ENCODE measurements around the gene ADAM8.

Gene ADAM8

DNA sequence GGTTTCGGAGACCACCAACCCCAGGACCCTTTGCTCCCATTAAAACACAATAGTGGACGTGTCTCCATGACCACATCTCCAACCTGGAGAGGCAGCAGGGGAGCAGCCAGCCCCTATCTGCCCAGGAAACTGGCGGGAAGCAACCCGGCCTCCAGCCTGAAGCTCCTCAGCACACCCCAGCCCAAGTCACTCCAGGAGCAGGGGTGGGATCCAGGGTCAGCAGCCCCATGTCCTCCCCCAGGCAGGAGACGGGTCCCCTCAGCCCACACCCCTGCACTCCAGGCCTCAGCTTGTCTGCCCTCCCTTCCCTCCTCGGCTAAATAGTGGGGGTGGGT is 601 bp downstream of the ADAM8 start:
- Histone ChIP-seq H3K9ac (ENCODE audit: low read length) (peak overlapping the region; percentile 56), H3K27ac (ENCODE audit: low read depth, low read length) (no peak overlapping the region), H3K4me3 (ENCODE audit: low read length) (peak overlapping the region; percentile 59), H3K27me3 (ENCODE audit: control insufficient read depth, insufficient read depth, low read length) (peaks cover 11% of the 10 kb centered on the region), H3K36me3 (ENCODE audit: control insufficient read depth, insufficient read depth, low read length) (peaks cover 5% of the 10 kb centered on the region), H3K4me1 (ENCODE audit: control insufficient read depth, insufficient read depth, low read length) (no peaks in the 10 kb centered on the region)

DNA sequence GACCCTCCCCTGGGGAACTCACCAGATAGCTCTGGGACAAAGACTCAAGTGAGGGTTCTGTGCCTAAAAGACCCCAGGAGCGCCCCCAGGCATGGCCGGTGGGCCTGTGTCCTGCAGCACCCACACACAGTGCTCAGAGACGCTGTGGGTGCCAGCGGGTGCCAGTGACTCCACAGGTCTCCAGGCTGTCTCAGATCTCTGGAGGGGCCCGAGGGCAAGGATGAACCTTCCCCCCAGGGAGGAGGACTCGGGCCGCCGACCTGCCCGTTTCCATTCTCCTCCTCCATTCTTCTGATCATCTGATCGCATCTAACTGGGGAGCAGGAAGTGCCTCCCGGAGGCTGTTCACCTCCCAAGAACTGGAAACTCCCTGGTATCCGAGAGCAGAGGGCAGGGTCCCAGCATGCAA is 980 bp downstream of the ADAM8 start:
- H3K9ac ChIP-seq (ENCODE audit: low read length): peak overlapping the region; percentile 56
- no peaks in the 10 kb centered on the region for H3K4me1 ChIP-seq (ENCODE audit: control insufficient read depth, insufficient read depth, low read length)

GRCh38 chr10:133274751-133275683 is 1.7 kb downstream of the ADAM8 start:
- Histone ChIP-seq H3K4me3 (ENCODE audit: low read length) (peak overlapping the region; percentile 59), H3K36me3 (ENCODE audit: control insufficient read depth, insufficient read depth, low read length) (peaks cover under 1% of the 10 kb centered on the region), H3K27ac (ENCODE audit: low read depth, low read length) (no peak overlapping the region)

More for the DNA sequence above, 980 bp downstream of the ADAM8 start:
- Histone ChIP-seq H3K27me3 (ENCODE audit: control insufficient read depth, insufficient read depth, low read length) (peaks cover 11% of the 10 kb centered on the region), H3K27ac (ENCODE audit: low read depth, low read length) (no peak overlapping the region), H3K4me3 (ENCODE audit: low read length) (peak overlapping the region; percentile 59), H3K36me3 (ENCODE audit: control insufficient read depth, insufficient read depth, low read length) (peaks cover 5% of the 10 kb centered on the region)

GRCh38 chr10:133273534-133274143 is 3.0 kb downstream of the ADAM8 start:
- no peak overlapping the region for H3K4me3 ChIP-seq (ENCODE audit: low read length)
- H3K9ac ChIP-seq (ENCODE audit: low read length): no peak overlapping the region
- no peaks in the 10 kb centered on the region for H3K4me1 ChIP-seq (ENCODE audit: control insufficient read depth, insufficient read depth, low read length)
- no peak overlapping the region for H3K27ac ChIP-seq (ENCODE audit: low read depth, low read length)
- no peaks in the 10 kb centered on the region for H3K36me3 ChIP-seq (ENCODE audit: control insufficient read depth, insufficient read depth, low read length)
- H3K27me3 ChIP-seq (ENCODE audit: control insufficient read depth, insufficient read depth, low read length): peaks cover 11% of the 10 kb centered on the region

More at GRCh38 chr10:133274751-133275683, 1.7 kb downstream of the ADAM8 start:
- peaks cover 11% of the 10 kb centered on the region for H3K27me3 ChIP-seq (ENCODE audit: control insufficient read depth, insufficient read depth, low read length)
- no peaks in the 10 kb centered on the region for H3K4me1 ChIP-seq (ENCODE audit: control insufficient read depth, insufficient read depth, low read length)
- no peak overlapping the region for H3K9ac ChIP-seq (ENCODE audit: low read length)

DNA sequence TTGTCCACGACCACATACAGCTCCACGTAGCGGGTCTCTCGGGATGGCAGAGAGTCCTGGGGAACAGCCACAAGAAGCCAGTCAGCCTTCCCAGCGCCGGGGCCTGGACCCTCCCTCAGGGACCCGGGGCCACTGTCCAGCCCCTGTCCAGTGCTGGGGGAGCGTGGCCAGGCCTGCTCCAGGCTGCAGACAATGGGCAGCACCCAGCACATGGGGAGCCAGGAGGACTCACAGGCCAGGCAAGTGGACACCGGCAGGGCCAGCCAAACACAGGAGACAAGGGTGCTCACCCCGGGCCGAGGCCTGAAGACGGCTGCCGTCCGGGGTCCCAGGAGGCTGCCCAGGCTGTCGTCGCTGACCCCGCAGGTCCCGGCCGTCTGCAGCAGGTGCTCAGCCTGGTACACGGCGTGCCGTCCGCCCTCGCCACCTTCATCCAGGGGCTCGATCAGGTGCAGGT is 3.7 kb downstream of the ADAM8 start:
- Histone ChIP-seq H3K36me3 (ENCODE audit: control insufficient read depth, insufficient read depth, low read length) (no peaks in the 10 kb centered on the region), H3K9ac (ENCODE audit: low read length) (no peak overlapping the region), H3K27me3 (ENCODE audit: control insufficient read depth, insufficient read depth, low read length) (peaks cover 11% of the 10 kb centered on the region), H3K4me3 (ENCODE audit: low read length) (no peak overlapping the region), H3K4me1 (ENCODE audit: control insufficient read depth, insufficient read depth, low read length) (no peaks in the 10 kb centered on the region), H3K27ac (ENCODE audit: low read depth, low read length) (no peak overlapping the region)

DNA sequence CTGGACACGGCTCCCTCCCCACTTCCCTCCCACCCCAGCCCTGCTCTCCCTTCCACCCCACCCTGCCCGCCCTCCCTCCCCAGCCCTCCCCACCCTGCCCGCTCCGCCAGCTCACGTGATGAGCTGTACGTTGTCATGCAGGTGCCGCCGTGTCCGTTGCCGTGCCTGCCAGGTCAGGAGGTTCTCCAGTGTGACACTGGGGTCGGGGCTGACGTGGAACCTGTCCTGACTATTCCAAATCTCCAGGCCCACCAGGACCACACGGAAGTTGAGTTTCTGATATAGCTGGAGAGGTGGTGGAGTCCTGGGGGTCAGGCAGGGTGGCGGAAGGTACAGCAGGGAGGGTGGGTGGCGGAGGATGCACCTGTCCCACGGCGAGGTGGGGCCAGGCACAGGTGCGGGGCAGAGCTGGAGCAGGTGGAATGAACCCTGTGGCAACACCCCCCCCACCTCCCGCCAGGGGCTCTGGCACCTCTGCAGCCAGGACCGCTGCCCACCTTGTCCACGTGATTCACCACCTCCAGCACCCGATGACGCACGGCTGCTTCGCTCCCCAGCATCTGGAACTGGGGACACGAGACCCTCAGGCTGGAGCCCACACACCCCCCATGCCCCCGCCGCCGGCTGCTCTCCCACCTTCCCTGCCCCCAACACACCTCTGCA is 4.2 kb downstream of the ADAM8 start:
- Histone ChIP-seq H3K9ac (ENCODE audit: low read length) (no peak overlapping the region), H3K36me3 (ENCODE audit: control insufficient read depth, insufficient read depth, low read length) (no peaks in the 10 kb centered on the region), H3K4me1 (ENCODE audit: control insufficient read depth, insufficient read depth, low read length) (no peaks in the 10 kb centered on the region), H3K27me3 (ENCODE audit: control insufficient read depth, insufficient read depth, low read length) (peaks cover 11% of the 10 kb centered on the region), H3K27ac (ENCODE audit: low read depth, low read length) (no peak overlapping the region), H3K4me3 (ENCODE audit: low read length) (no peak overlapping the region)

DNA sequence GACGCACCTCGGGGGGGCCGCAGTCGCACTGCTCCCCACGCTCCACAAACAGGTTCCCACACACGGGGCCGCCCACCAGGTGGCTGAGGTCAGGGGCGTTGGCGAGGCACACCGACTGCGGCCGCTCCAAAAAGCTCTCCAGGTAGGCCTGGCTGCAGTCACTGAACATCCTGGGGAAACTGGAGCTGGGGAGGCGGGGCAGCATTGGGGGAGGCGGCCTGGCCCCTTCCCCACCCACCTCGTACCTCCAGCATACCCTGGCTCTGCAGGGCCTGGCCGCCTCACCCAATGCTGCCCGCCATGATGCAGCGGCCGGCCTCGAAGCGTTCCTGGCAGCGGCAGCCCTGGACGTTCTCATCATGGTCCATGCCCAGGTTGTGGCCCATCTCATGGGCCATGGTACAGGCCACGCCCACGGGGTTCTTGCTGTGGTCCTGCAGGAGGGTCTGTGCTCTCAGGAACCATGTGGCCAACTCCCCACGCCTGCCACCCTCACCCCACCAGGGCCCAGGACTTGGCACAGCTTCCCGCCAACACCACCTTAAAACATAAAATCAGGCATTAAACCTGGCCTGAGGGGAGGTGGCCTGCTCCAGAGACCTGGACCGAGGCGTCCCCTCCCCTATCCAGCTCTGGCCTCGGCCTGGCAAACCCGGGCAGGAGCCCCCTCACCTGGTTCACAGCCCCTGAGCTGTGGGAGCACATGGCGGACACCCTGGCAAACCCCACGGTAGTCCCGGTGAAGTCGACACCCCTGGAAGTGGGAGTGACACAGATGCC is 5.0 kb downstream of the ADAM8 start:
- H3K4me1 ChIP-seq (ENCODE audit: control insufficient read depth, insufficient read depth, low read length): no peaks in the 10 kb centered on the region
- H3K36me3 ChIP-seq (ENCODE audit: control insufficient read depth, insufficient read depth, low read length): no peaks in the 10 kb centered on the region
- H3K9ac ChIP-seq (ENCODE audit: low read length): no peak overlapping the region
- H3K27ac ChIP-seq (ENCODE audit: low read depth, low read length): no peak overlapping the region
- H3K27me3 ChIP-seq (ENCODE audit: control insufficient read depth, insufficient read depth, low read length): peaks cover 11% of the 10 kb centered on the region
- H3K4me3 ChIP-seq (ENCODE audit: low read length): no peak overlapping the region

DNA sequence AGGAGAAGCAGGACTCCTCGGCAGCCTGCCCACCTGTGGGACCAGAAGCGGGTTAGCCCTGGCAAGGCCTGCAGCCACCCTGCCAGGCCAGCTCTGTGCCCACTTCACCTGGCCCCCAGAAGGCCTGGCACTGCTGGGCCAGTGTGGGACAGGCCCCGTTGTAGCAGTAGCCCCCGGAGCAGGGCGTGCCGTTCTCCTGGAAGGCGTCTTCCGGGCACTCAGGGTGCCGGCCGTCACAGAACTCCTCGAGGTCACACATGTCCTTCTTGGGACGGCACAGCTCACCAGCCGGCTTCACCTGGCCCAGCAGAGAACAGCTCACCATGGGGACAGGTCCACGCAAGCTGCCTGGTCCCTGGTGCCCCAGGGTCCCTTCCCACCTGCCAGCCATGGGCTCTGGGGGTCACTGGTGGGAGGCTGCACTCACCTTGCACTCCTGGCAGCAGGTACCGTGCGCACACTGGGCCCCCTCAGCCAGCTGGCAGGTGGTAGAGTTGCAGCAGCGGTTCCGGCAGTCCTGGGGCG is 5.8 kb downstream of the ADAM8 start:
- Histone ChIP-seq H3K4me3 (ENCODE audit: low read length) (no peak overlapping the region), H3K9ac (ENCODE audit: low read length) (no peak overlapping the region), H3K36me3 (ENCODE audit: control insufficient read depth, insufficient read depth, low read length) (no peaks in the 10 kb centered on the region), H3K27ac (ENCODE audit: low read depth, low read length) (no peak overlapping the region), H3K27me3 (ENCODE audit: control insufficient read depth, insufficient read depth, low read length) (peaks cover 7% of the 10 kb centered on the region), H3K4me1 (ENCODE audit: control insufficient read depth, insufficient read depth, low read length) (no peaks in the 10 kb centered on the region)

- no peaks in the 10 kb centered on the region for H3K4me1 ChIP-seq (ENCODE audit: control insufficient read depth, insufficient read depth, low read length)
- H3K36me3 ChIP-seq (ENCODE audit: control insufficient read depth, insufficient read depth, low read length): no peaks in the 10 kb centered on the region
- peaks cover 5% of the 10 kb centered on the region for H3K27me3 ChIP-seq (ENCODE audit: control insufficient read depth, insufficient read depth, low read length)
- H3K9ac ChIP-seq (ENCODE audit: low read length): no peak overlapping the region
- H3K4me3 ChIP-seq (ENCODE audit: low read length): no peak overlapping the region
- H3K27ac ChIP-seq (ENCODE audit: low read depth, low read length): no peak overlapping the region
Measured at GRCh38 chr10:133270204-133270603, 6.5 kb downstream of the ADAM8 start.

GRCh38 chr10:133269367-133269766 is 7.3 kb downstream of the ADAM8 start:
- Histone ChIP-seq H3K36me3 (ENCODE audit: control insufficient read depth, insufficient read depth, low read length) (no peaks in the 10 kb centered on the region), H3K9ac (ENCODE audit: low read length) (no peak overlapping the region), H3K4me3 (ENCODE audit: low read length) (no peak overlapping the region), H3K27me3 (ENCODE audit: control insufficient read depth, insufficient read depth, low read length) (peaks cover under 1% of the 10 kb centered on the region), H3K4me1 (ENCODE audit: control insufficient read depth, insufficient read depth, low read length) (no peaks in the 10 kb centered on the region), H3K27ac (ENCODE audit: low read depth, low read length) (no peak overlapping the region)

GRCh38 chr10:133268532-133268931 is 8.1 kb downstream of the ADAM8 start:
- no peaks in the 10 kb centered on the region for H3K27me3 ChIP-seq (ENCODE audit: control insufficient read depth, insufficient read depth, low read length)
- H3K4me3 ChIP-seq (ENCODE audit: low read length): no peak overlapping the region
- H3K4me1 ChIP-seq (ENCODE audit: control insufficient read depth, insufficient read depth, low read length): no peaks in the 10 kb centered on the region
- no peak overlapping the region for H3K27ac ChIP-seq (ENCODE audit: low read depth, low read length)
- no peaks in the 10 kb centered on the region for H3K36me3 ChIP-seq (ENCODE audit: control insufficient read depth, insufficient read depth, low read length)
- H3K9ac ChIP-seq (ENCODE audit: low read length): no peak overlapping the region

- no peaks in the 10 kb centered on the region for H3K27me3 ChIP-seq (ENCODE audit: control insufficient read depth, insufficient read depth, low read length)
- H3K4me3 ChIP-seq (ENCODE audit: low read length): no peak overlapping the region
- no peaks in the 10 kb centered on the region for H3K4me1 ChIP-seq (ENCODE audit: control insufficient read depth, insufficient read depth, low read length)
- H3K9ac ChIP-seq (ENCODE audit: low read length): no peak overlapping the region
- no peak overlapping the region for H3K27ac ChIP-seq (ENCODE audit: low read depth, low read length)
- H3K36me3 ChIP-seq (ENCODE audit: control insufficient read depth, insufficient read depth, low read length): no peaks in the 10 kb centered on the region
Measured at GRCh38 chr10:133267829-133268228, 8.8 kb downstream of the ADAM8 start.
